HG02981 (cell line): Measurements from ENCODE around the gene TMEM255B.

Source experiments
- ATAC-seq: cut with Tn5 transposase; IDR thresholded peaks from one replicate; pipeline ENCODE4 v1.9.1; 2021; ENCODE audit warnings: mild to moderate bottlenecking, moderate library complexity; ENCODE audit not compliant: unreplicated experiment

The TMEM255B gene

DNA sequence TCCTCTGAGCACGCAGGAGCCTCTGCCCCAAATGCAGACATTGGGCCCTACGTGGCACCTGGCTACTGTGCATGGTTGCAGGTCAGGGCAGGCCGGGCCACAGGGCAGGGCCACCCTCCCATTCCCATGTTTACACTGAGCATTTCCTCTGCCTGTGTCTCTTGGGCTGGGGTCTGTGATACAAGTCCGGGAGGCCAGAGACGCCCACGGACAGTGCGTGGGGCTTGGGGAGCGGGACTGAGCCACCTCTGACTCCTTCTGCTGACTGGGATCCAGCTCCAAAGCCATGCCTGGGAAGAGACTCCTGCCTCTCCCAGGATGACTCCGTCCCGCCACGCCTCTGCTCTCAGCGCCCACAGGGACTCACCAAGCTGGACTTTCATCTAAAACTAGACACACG lies 86.0 kb downstream of the TMEM255B start:
- no peak for ATAC-seq

DNA sequence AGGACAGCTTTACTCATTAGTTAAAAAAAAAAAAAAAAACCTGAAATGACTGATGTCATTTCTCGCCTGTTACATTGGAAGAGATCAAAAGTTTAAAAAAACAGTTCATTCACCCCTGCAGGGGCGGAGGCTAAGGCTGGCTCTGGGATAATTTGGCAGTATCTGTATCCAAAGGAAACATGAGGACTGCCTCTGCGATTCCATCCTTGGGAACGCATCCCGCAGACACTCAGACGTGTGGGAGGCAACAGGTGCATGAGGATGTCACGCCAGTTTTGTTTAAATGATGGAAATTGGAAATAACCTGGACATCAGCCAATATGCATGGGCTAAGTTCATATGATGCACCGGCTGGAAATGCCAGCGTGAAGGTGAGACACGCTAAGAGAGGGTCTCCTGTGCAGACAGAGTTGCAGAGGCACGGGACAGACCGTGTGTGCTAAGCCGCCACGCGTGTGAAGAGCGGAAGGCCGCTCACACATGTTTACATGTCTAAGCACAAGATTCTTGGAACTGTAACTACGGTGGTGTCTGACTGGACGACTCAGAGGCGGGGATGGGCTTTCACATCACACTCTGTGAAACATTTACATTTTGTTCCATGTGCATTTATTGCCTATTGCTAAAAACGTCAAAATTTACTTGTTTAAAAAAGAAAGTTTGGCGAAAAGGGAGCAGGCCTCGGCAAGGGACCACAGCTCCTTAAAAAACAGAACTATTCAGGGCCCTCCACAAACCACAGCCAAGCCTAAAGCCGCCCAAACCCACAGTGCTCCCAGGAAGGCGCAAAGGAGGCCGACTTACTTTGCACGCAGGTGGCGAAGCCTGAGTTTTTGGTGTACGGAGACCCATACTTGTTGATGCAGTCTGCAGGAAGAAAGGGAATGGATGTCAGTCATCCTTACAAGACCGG lies 87.0 kb downstream of the TMEM255B start:
- no peak for ATAC-seq

DNA sequence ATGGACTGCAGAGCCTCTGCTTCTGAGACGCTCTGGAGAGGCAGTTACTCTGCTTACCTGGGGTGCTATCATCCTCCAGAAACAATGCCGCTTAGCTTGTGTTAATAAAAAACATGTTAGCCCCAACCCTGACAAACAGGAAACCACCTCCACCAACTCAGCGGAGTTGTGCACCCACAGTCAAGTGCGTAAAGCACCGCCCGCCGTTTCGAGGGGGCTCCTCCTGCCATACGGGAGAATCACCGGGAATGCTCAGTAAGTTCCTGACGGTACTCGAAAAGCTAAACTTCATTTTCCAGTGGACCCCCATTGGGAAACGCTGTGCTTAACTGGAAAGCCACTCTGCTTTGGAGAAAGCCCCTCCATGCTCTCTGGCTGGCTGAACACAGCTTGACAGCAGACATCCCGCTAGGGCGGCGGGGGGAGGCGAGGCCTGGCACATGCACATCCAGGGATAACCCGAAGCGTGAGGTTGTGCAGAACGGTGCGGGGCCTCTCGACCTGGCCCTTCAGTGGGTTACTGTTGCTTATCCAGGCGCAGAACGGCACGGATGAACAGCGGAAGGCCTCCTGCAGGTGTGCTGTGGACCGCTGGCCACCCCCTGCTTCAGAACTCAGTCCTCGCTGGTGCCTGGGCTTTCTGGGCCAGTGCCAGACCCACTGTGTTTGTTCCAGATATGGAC lies 87.8 kb downstream of the TMEM255B start:
- no peak for ATAC-seq

DNA sequence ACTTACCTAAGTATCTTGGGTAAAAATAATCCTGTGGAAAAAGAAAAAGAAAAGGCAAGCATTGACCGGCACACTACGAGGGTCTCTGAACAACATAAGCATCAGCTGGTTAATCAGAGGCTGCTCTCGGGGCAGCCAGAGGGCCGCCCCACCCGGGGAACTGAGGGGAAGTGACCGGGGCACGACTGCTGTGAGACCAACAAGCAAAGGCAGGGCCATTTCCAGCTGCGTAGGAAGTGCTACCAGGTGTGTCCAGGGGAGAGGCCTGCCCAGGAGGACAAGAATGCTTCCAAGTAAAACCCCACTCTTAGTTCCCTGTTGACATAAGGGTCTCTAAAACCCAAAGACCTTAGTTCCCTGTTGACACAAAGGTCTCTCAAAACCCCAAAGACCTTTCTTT lies 89.0 kb downstream of the TMEM255B start:
- ATAC-seq: no peak

DNA sequence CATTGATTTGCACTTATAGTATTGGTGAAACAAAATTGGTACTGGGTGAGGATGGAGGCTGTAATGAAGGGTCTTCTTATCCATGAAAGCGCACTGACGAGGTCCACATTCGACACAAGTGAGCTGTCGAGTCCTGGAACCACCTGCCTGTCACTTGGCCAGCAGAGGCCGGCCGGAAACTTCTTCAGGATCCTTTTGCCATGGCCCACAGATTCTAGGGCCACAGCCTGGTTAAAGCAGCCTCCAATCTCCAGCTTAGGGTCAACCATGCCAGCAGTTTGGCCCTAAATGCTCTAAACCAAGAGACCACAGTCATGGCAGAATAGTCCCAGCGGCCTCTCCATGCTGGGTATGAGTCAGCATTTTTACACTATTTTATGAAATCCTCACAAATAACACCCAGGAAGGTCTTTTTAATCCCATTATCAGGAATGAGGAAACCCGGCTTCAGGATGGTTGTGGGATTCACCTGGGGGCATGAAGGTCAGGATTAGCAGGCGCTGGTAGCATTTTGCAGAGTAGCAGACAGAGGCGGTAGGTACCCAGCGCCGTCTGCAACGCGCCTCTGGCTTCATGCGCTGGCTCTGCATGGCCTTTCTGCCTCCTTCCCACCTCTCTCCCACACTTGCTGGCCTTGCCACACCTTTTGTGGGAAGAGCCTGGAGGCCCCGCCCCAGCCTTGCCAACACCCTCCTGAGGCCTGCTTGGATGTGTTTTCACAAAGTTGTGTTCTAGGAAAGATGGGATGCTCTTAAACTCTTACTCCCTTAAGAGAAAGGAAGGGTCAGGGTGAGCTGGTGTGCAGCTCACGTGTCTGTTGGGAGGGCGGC lies 89.6 kb downstream of the TMEM255B start:
- no peak for ATAC-seq

DNA sequence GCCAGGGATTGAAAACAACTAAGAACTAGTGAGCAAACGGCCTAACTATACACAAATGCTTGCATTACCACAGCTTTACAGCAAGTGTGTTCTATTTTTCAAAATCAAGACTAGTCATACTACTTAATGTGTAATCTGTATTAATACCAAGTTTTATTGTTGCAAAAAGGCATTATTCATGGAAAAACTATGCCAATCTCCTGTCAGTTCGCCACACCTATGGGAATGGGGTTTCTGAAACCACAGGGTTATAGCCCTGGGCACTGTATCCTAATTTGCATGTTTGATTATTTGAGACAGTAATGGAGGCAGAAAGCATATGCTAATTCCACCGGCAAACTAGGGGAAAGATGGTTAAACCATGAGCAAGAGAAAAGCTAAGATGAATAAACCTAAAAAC lies 90.5 kb downstream of the TMEM255B start:
- ATAC-seq: no peak

DNA sequence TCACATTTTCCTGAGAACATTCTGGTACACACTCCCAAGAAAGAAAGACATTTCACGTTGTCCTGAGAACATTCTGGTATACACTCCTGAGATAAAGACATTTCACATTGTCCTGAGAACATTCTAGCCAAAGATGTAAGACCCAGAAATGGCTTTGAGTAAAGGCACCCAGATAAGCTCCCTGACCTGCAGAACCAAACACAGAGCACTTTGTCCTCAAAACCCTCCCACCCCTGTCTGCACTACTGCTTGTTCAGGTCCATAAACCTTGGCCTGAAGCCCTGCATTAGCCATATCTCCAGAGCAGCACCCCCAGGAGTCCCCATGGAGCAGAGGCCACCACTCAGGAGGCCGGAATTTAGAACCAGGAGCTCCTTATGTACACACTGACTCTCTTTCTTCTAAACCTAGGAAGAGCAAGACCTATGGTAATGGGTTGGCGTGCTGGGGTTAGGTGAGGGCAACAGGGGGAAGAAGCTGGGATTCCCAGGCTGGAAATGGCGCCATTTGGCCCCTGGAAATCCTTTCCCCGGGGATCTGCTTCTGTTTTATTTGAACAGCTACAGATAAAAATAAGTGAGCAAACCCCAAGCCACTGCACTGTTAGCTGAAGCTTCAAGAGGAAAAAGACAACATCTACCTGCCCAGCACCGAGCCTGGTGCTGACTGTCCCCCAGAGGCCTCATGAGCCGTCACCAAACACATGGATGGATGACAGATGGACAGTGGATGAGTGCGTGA lies 91.1 kb downstream of the TMEM255B start:
- ATAC-seq: no peak

DNA sequence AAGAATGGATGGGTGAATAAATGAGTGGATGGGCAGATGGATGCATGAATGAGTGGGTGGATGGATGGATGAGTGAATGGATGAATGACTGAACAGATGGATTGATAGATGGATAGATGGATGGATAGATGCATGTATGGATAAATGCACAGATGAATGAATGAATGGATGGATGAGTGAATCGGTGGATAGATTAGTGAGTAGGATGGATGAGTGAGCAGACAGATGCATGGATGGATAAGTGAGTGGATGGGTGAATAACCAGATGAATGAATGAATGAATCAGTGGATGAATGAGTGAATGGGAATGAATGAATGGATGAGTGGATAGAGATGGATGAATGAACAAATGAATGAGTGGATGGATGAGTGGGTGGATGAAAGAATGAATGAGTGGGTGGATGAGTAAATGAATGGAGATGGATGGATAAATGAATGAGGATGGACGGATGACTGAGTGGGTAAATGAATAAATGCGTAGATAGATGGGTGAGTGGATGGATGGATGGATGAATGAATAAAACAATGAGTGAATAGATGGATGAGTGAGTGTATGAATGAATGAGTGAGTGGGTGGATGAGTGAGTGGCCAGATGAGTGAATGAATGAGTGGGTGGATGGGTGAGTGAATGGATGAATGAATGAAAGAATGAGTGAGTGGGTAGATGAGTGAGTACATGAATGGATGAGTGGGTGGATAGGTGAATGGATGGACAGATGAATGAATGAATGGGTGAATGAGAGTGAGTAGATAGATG lies 91.9 kb downstream of the TMEM255B start:
- ATAC-seq: no peak

DNA sequence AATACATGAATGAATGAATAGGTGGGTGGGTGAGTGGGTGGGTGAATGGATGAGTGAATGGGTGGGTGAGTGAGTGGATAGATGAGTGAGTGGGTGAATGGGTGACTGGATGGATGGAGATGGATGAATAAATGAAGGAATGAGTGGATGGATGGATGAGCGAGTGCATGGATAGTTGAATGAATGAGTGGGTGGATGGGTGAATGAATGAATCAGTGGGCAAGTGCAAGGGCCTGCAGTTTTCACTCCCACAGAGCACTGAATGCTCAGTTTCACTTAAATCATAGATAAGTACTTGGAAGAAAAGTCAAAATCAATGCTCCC lies 92.4 kb downstream of the TMEM255B start:
- no peak for ATAC-seq

DNA sequence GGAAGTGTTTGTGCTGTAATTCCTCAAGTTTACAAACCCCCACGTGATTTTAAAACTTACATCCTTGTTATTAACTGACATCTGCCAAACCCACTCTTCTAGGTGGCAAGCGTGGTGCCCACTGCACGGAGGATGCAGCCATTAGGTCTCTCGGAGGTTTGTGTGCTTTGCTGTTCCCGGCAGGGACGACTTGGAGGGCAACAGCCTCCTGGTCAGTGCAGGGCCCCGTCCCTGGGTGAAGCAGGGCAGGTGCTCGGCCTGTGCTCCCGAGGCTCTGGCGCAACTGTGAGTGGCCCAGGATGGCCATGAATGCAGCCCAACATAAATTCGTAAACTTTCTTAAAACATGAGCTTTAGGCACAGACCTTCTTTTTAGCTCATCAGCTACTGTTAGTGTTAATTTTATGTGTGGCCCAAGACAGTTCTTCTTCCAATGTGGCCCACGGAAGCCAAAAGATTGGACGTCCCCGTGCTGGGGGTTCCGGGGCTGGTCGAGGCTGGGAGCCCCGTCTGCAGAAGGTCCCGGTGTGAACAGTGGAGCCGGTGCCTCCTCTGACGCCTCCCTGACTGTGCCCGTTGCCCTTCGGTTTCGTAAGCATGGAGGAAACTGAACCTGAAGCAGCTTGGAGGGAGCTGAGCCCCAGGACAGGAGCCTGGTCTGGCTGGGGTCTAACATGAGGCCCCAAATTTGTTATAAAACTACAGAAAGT lies 93.0 kb downstream of the TMEM255B start:
- ATAC-seq: no peak

DNA sequence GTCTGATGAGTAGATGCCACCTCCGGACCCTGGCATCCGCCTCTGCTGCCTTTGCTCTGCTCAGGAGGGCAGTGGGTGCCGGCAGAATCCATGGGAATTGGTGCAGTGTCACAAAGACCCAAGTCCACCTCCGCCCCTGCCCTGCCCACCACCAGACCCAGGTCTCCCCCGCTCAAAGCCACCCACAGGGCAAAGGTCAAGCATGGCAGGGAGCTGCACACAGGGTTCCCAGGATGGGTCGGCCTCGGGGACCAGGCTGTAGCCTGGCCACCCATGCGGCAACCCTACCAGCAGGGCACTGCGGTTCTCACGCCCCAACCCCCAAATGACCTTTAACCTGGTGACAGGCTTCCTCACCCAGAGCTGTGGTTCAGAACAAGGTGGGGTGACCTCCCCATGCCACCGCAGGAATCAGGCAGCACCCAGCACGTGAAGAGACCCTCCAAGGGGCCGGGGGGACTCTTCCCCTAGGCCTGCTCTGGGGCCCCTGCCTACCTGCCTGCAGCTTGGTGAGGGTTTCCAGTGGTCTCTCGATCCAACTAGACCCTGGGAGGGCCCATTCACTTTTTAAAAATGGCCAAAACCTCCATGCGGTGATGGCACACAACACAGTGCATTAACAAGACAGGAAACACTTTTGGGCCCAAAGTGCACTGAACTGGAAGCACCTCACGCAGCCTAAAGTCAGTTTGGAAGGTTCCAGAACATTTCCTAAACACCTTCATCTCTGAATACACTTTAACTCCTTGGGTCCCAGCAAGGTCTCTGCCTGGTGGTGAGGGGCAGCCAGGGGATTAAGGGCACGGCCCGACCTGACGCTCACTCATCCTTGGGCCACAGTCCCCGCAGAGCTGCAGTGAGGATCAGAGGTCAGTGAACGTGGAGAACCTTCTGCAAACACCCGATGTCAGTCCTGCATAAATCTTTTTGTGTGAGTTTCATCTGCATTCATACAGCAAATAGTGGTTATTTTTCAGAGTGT lies 93.8 kb downstream of the TMEM255B start:
- no peak for ATAC-seq

DNA sequence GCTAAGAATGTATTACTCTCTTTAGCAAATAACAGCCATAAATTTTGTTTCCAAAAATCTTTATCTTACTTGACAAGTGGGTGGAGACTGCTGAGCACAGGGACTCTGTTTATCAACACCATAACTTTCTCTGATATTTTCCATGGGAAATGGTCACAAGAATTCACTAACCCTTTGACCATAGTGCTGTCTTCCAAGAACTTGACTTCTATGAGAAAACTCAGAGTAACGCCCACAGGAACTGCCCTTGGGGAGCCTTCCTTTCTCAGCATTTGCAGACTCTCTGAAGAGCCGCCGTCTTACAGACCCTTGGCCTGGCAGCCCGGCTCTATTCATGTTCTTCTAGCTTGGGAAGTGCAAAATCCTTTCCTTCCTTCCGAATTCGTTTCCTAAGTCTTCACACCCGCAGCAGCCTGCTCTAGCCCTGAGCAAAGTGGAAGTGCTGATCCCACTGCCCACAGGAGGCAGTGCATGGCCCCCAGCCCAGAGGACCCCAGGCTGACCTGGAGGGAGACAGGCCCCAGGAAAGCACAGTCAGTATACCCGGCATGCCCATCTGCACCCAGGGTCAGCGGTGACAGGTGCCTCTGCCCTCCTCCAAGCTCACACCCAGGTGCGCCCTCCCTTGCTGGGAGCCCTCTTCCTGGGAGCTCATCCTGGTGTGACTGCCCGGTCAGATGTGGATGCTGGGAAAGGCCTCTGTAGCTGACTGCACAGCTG lies 94.7 kb downstream of the TMEM255B start:
- no peak for ATAC-seq

DNA sequence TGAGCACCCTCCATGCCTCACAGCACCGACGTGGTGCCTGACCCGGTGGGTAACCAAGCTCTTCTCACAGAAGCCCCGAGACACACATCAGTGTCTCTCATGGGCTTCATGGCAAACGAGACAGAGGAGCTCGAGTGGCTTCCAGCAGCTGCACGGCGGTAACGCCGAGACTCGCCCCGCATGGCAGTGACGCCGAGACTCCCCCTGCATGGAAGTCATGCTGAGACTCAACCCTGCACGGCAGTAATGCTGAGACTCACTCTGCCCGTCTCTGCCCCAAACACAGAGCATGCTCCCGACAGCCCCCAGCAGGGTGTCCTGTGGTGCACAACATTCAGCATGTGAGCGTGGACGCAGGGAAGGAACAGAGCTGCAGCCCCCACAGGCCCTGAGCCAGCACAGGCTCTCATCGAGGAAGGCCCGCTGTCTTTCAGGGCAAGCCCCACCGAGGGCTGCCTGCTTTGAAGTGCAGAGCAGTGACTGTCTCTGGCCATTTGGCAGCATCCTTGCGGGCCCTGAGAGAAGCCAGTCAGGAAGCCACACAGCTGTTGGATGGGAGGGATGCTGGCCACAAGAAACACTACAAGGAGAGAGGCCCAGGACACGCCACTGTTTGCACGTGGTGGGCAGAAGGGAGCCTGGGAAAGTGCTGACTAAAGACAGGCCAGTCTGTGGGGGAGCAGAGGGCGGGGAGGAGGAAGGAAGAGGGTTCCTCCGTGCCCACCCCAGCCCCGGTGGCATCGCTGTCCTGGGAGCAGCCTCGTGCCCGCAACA lies 95.4 kb downstream of the TMEM255B start:
- no peak for ATAC-seq

DNA sequence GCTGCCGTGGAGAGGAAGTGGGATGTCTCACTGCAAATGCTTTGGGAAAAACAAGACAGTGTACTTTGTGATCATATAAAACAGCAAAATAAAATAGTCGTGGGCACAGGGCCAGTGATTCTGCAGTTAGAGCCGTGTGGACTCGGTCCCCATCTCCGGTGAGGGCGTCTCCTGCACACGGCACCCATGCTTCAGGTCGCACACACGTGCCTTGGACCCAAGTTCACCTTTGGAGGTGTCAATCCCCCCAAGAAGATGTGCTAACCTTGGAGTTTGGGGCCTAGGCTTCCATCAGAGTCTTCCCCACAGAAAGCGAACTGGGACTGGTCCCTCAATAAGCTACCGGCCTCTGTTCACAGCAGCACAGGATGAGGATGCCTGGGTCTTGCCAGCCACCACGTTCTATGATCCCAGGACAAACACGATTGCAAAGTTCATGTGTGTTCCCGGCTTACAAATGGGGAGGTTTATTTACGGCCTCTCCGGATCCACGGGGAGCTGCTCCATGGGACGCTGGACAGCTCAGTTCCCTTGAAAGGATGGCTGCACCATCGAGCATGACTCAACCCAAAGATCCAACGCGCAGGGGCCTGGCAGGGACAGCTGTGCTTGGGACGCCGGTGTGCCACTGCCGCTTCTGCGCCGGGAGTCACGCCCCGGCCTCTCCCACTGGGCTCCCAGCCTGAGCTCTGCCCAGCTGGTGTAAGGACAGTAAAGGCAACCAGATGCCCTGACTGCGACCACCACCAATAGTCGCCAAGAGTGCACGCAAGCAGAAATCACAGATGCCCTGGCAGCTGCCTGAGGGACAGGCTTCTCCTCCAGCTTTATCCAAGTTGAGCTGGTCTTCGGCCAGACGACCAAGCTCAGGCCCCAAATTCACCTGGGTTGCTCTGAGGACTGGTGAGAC lies 96.2 kb downstream of the TMEM255B start:
- no peak for ATAC-seq

DNA sequence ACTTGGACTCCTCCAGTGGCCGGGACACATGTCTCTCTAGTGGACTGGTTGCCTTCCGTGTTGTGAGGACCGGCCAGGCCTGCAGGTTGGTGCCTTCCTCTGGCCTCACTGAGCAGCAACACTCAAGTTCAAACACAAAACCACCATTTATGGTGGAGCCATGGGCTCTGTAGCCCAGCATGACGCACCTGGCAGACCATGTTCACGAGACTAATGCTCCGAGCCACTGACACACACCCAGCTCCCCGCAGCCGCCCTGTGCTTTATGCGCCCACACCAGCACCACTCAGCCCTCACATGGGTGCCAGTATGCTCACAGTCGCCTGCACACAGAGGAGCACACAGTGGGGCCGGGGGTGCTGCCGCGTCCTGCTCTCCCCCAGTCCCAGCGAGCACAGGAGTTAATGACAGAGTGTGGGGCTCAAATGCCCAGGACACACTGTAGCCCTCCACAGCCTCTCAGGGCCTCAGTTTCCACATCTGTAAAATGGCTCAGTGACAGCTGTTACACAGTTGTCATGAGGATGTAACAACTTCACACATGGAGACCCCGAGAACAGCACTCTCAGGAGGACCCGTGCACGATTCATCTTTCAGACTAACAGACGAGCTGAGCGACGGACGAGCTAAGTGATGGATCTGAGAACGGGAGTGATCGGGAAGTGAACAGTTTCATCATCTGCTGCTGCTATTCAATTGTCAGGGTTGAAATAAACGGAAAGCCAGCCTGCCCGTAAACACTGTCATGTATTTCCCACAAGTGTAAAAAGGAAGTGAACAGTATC lies 97.1 kb downstream of the TMEM255B start:
- no peak for ATAC-seq
